ENCODE results near the gene DENND6B.

DENND6B gene

GRCh38 chr22:50305923-50306566 lies 20.8 kb downstream of the DENND6B start:
- TF ChIP-seq RAD21 (IDR thresholded peaks at IDR 0.05; ENCODE audit: low read depth), result peak; percentile 27; the same call in 1 of the 2 replicates
- peak; percentile 55; the same call in 1 of the 2 replicates for TF ChIP-seq YY1 (IDR thresholded peaks at IDR 0.05; ENCODE audit: low read depth)
- no peak for TF ChIP-seq CREB1 (IDR thresholded peaks at IDR 0.05; ENCODE audit: low read depth)
- TF ChIP-seq TEAD4 (IDR thresholded peaks at IDR 0.05), result peak; percentile 96
- TF ChIP-seq MAX (IDR thresholded peaks at IDR 0.05), result peak; percentile 81; the same call in 1 of the 2 replicates
- peak; percentile 95 for TF ChIP-seq EP300 (IDR thresholded peaks at IDR 0.05; ENCODE audit: borderline replicate concordance)
- TF ChIP-seq FOXM1 (IDR thresholded peaks at IDR 0.05; ENCODE audit: borderline replicate concordance, low read depth), result peak; percentile 86; the same call in 1 of the 2 replicates
- TF ChIP-seq NFIC (IDR thresholded peaks at IDR 0.05), result peak; percentile 99
- TF ChIP-seq USF1 (IDR thresholded peaks at IDR 0.05), result peak; percentile 33; the same call in 1 of the 2 replicates
- TF ChIP-seq CEBPB (IDR thresholded peaks at IDR 0.05), result 0 out of 2 replicates have a peak, but pooled peaks have one; percentile 29
- 0 out of 2 replicates have a peak, but pooled peaks have one; percentile 21 for TF ChIP-seq REST (IDR thresholded peaks at IDR 0.05; ENCODE audit: low read depth)
- 0 out of 2 replicates have a peak, but pooled peaks have one; percentile 46 for TF ChIP-seq TAF1 (IDR thresholded peaks at IDR 0.05; ENCODE audit: low read depth)
- TF ChIP-seq ZBTB7A (IDR thresholded peaks at IDR 0.05; ENCODE audit: low read depth), result peak; percentile 84; the same call in 1 of the 2 replicates
- TF ChIP-seq EGR1 (IDR thresholded peaks at IDR 0.05), result peak; percentile 97
- TF ChIP-seq TCF12 (IDR thresholded peaks at IDR 0.05; ENCODE audit: low read depth), result peak; percentile 96

GRCh38 chr22:50305393-50305922 lies 21.4 kb downstream of the DENND6B start:
- TF ChIP-seq RAD21 (IDR thresholded peaks at IDR 0.05; ENCODE audit: low read depth) (no peak), YY1 (IDR thresholded peaks at IDR 0.05; ENCODE audit: low read depth) (no peak), FOXM1 (IDR thresholded peaks at IDR 0.05; ENCODE audit: borderline replicate concordance, low read depth) (no peak), NFIC (IDR thresholded peaks at IDR 0.05) (no peak), MAX (IDR thresholded peaks at IDR 0.05) (no peak), EP300 (IDR thresholded peaks at IDR 0.05; ENCODE audit: borderline replicate concordance) (no peak), TEAD4 (IDR thresholded peaks at IDR 0.05) (no peak), CEBPB (IDR thresholded peaks at IDR 0.05) (no peak), EGR1 (IDR thresholded peaks at IDR 0.05) (no peak), USF1 (IDR thresholded peaks at IDR 0.05) (no peak), TAF1 (IDR thresholded peaks at IDR 0.05; ENCODE audit: low read depth) (no peak), ZBTB7A (IDR thresholded peaks at IDR 0.05; ENCODE audit: low read depth) (no peak; the same call in 1 of the 2 replicates), TCF12 (IDR thresholded peaks at IDR 0.05; ENCODE audit: low read depth) (no peak), CREB1 (IDR thresholded peaks at IDR 0.05; ENCODE audit: low read depth) (no peak), REST (IDR thresholded peaks at IDR 0.05; ENCODE audit: low read depth) (no peak)

GRCh38 chr22:50304528-50305392 lies 22.1 kb downstream of the DENND6B start:
- TF ChIP-seq RAD21 (IDR thresholded peaks at IDR 0.05; ENCODE audit: low read depth), result no peak
- TF ChIP-seq NFIC (IDR thresholded peaks at IDR 0.05), result peak; percentile 27; the same call in 1 of the 2 replicates
- TF ChIP-seq TCF12 (IDR thresholded peaks at IDR 0.05; ENCODE audit: low read depth), result peak; percentile 16; the same call in 1 of the 2 replicates

GRCh38 chr22:50303848-50304527 lies 22.8 kb downstream of the DENND6B start:
- TF ChIP-seq NFIC (IDR thresholded peaks at IDR 0.05), result 0 out of 2 replicates have a peak, but pooled peaks have one; percentile 14
- no peak for TF ChIP-seq TAF1 (IDR thresholded peaks at IDR 0.05; ENCODE audit: low read depth)

GRCh38 chr22:50303515-50303847 lies 23.3 kb downstream of the DENND6B start:
- TF ChIP-seq ZBTB7A (IDR thresholded peaks at IDR 0.05; ENCODE audit: low read depth) (no peak; the same call in 1 of the 2 replicates), CEBPB (IDR thresholded peaks at IDR 0.05) (no peak), MAX (IDR thresholded peaks at IDR 0.05) (no peak), EGR1 (IDR thresholded peaks at IDR 0.05) (no peak), EP300 (IDR thresholded peaks at IDR 0.05; ENCODE audit: borderline replicate concordance) (no peak), REST (IDR thresholded peaks at IDR 0.05; ENCODE audit: low read depth) (no peak), YY1 (IDR thresholded peaks at IDR 0.05; ENCODE audit: low read depth) (no peak), TEAD4 (IDR thresholded peaks at IDR 0.05) (no peak), CREB1 (IDR thresholded peaks at IDR 0.05; ENCODE audit: low read depth) (no peak)

All from Ishikawa (cell line).